Activated CD8-positive, alpha-beta T cell treated with anti-CD3 and anti-CD28 coated beads for 36 hours (primary cell): ENCODE measurements around the gene CEP83. TPM values are rescaled to one million over a fixed set of nuclear protein-coding genes. Genes with fewer than 3 reads are reported as not detected.
A peak's percentile ranks its signal among the peaks of the same experiment; 100 is the strongest.
"Not testable (repeated sequence)": the region's sequence is repeated elsewhere in the genome, so short reads cannot be mapped to it uniquely, and the experiment has no call there.

Source experiments
- ATAC-seq: fragments of 200-7000 bp; cut with Tn5 transposase; one replicate; pipeline ENCODE4 v1.10.0; 2021; ENCODE audit warnings: mild to moderate bottlenecking, moderate library complexity
- CTCF ChIA-PET: fragments of 350-600 bp; sonication (Branson Sonifier 250); formaldehyde crosslinking; loops from one replicate; lab custom pipeline; 2021; ENCODE audit warnings: antibody characterized with exemption; lab: Charles Lee
- POLR2A ChIA-PET: fragments of 350-600 bp; sonication (Branson Sonifier 250); formaldehyde crosslinking; loops from one replicate; lab custom pipeline; 2021; ENCODE audit warnings: antibody characterized with exemption; lab: Charles Lee
- DNase-seq: peaks from one replicate; pipeline ENCODE4 v3.0.0-alpha.2; 2020
- H3K27ac Mint-ChIP-seq: one replicate; pipeline ENCODE4 v1.8.0; 2021; ENCODE audit warnings: mild to moderate bottlenecking, mixed read lengths
- H3K27me3 Mint-ChIP-seq: one replicate; pipeline ENCODE4 v1.8.0; 2021; ENCODE audit warnings: mixed read lengths
- H3K36me3 Mint-ChIP-seq: one replicate; pipeline ENCODE4 v1.8.0; 2021; ENCODE audit warnings: low read depth, mixed read lengths
- H3K4me1 Mint-ChIP-seq: one replicate; pipeline ENCODE4 v1.8.0; 2021; ENCODE audit warnings: low read depth, mixed read lengths
- H3K4me3 Mint-ChIP-seq: one replicate; pipeline ENCODE4 v1.8.0; 2021; ENCODE audit warnings: mild to moderate bottlenecking, moderate library complexity, mixed read lengths
- H3K9me3 Mint-ChIP-seq: one replicate; pipeline ENCODE4 v1.8.0; 2021; ENCODE audit warnings: mixed read lengths
- intact Hi-C: fragments of 100-400 bp; cut with micrococcal nuclease; formaldehyde crosslinking; loops from one replicate; pipeline ENCODE4 v1.10.0; 2022
- total RNA-seq, 2 experiments: library from RNA; stranded (reverse); gene quantifications; one replicate each; pipeline ENCODE4 v1.2.3, GENCODE V29; 2021
- TF ChIP-seq, protein P1 (sequence below): fragments of 200-600 bp; IDR thresholded peaks from one replicate; pipeline ENCODE4 v1.8.0; 2022; ENCODE audit warnings: antibody characterized with exemption, mild to moderate bottlenecking

The CEP83 gene
- total RNA-seq, 2 experiments from 2014 or later = 23.5 to 26.5 TPM

GRCh38 chr12:94429191-94429590 lies 30.5 kb downstream of the CEP83 start:
- intact Hi-C loops = no loop called here
- no peak overlapping the region for H3K27ac Mint-ChIP-seq
- CTCF ChIA-PET = interaction anchor here (1.2 to 1.3 kb wide), 2 partner anchors 25 to 295 kb away, joined by 3 to 5 read pairs; no protein-coding TSS in a partner anchor
- H3K36me3 Mint-ChIP-seq = peaks cover 65% of the 10 kb centered on the region
- no peaks in the 10 kb centered on the region for H3K27me3 Mint-ChIP-seq
- peaks cover 35% of the 10 kb centered on the region for H3K9me3 Mint-ChIP-seq
- POLR2A ChIA-PET = interaction anchor here (0.6 kb wide), 1 partner anchor 122 kb away, joined by 3 read pairs; no protein-coding TSS in a partner anchor
- DNase-seq (no peak), ATAC-seq (no peak)
- H3K4me1 Mint-ChIP-seq = peaks cover 31% of the 10 kb centered on the region
- H3K4me3 Mint-ChIP-seq = no peak overlapping the region
- TF ChIP-seq, protein P1, sequence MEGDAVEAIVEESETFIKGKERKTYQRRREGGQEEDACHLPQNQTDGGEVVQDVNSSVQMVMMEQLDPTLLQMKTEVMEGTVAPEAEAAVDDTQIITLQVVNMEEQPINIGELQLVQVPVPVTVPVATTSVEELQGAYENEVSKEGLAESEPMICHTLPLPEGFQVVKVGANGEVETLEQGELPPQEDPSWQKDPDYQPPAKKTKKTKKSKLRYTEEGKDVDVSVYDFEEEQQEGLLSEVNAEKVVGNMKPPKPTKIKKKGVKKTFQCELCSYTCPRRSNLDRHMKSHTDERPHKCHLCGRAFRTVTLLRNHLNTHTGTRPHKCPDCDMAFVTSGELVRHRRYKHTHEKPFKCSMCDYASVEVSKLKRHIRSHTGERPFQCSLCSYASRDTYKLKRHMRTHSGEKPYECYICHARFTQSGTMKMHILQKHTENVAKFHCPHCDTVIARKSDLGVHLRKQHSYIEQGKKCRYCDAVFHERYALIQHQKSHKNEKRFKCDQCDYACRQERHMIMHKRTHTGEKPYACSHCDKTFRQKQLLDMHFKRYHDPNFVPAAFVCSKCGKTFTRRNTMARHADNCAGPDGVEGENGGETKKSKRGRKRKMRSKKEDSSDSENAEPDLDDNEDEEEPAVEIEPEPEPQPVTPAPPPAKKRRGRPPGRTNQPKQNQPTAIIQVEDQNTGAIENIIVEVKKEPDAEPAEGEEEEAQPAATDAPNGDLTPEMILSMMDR = no peak

DNA sequence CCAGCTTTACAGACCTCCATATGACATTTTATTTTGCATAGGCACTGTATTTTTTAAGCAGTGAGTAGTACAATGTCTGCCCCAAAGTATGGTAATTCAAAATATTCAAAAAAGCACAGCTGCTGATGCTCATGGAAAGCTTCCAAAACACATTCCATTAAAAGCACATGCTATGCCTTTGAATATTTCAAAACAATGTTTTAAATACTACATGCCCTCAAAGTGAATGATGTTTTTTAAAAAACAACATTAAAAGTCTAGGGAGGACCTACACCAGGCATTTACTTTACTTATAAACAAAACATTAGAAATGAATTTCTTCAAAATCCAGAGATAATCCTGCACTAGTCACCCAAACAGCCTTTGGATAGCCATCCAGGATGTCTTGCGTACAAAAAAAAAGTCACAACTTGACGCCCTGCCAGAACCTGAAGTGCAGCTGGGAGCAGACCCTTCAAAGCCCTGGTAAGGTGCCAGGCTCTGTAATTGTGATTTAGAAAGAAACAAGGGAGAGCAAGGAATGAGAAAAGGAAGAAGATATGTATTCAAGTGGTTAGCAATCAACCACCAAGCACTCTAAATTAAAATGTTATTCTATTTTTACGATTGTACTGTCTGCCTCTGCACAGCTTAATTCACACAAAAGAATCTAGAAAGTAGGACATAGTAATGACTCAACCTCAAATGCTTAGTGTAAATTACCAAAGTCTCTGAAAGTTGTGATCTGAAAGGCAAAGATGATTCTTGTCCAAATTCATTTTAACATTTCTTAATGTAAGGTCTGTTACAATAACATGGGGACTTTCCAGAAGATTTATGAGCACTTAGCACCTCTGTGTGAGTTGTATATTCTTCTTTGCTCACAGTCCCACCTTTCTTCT lies 31.9 kb downstream of the CEP83 start:
- peaks cover 62% of the 10 kb centered on the region for H3K36me3 Mint-ChIP-seq
- intact Hi-C loops = no loop called here
- no peaks in the 10 kb centered on the region for H3K27me3 Mint-ChIP-seq
- TF ChIP-seq, protein P1 = no peak
- H3K4me3 Mint-ChIP-seq = no peak overlapping the region
- peak overlapping the region; percentile 77 for H3K27ac Mint-ChIP-seq
- CTCF ChIA-PET = interaction anchor here (0.6 kb wide), 1 partner anchor 24 kb away, joined by 4 read pairs; no protein-coding TSS in a partner anchor
- H3K9me3 Mint-ChIP-seq = peaks cover 44% of the 10 kb centered on the region
- POLR2A ChIA-PET = interaction anchor here (0.6 kb wide), 1 partner anchor 922 kb away, joined by 3 read pairs; no protein-coding TSS in a partner anchor
- ATAC-seq (peak; percentile 79), DNase-seq (no peak)
- peaks cover 28% of the 10 kb centered on the region for H3K4me1 Mint-ChIP-seq

- H3K27ac Mint-ChIP-seq = no peak overlapping the region
Measured at GRCh38 chr12:94426049-94426448, 33.6 kb downstream of the CEP83 start.

GRCh38 chr12:94424830-94425229 lies 34.8 kb downstream of the CEP83 start:
- CTCF ChIA-PET, DNase-seq, ATAC-seq, H3K27me3 Mint-ChIP-seq, H3K27ac Mint-ChIP-seq, intact Hi-C loops, H3K4me3 Mint-ChIP-seq, POLR2A ChIA-PET: not testable (repeated sequence)
- Mint-ChIP-seq H3K36me3 (peaks cover 59% of the 10 kb centered on the region), H3K4me1 (peaks cover 19% of the 10 kb centered on the region), H3K9me3 (peaks cover 38% of the 10 kb centered on the region)

More at GRCh38 chr12:94426049-94426448, 33.6 kb downstream of the CEP83 start:
- Mint-ChIP-seq H3K4me1 (peaks cover 27% of the 10 kb centered on the region), H3K9me3 (peaks cover 48% of the 10 kb centered on the region), H3K36me3 (peaks cover 66% of the 10 kb centered on the region), H3K4me3 (no peak overlapping the region), H3K27me3 (no peaks in the 10 kb centered on the region)
- CTCF ChIA-PET = no interaction called here
- POLR2A ChIA-PET = interaction anchor here (0.6 kb wide), 1 partner anchor 605 kb away, joined by 3 read pairs; no protein-coding TSS in a partner anchor
- TF ChIP-seq, protein P1 = no peak
- intact Hi-C loops = no loop called here
- DNase-seq (no peak), ATAC-seq (no peak)

GRCh38 chr12:94421868-94422740 lies 37.6 kb downstream of the CEP83 start:
- Mint-ChIP-seq H3K27ac (no peak overlapping the region), H3K36me3 (peaks cover 62% of the 10 kb centered on the region), H3K4me3 (no peak overlapping the region), H3K4me1 (no peaks in the 10 kb centered on the region), H3K27me3 (no peaks in the 10 kb centered on the region), H3K9me3 (peaks cover 49% of the 10 kb centered on the region)
- TF ChIP-seq, protein P1 = no peak
- intact Hi-C loops = no loop called here
- DNase-seq (no peak), ATAC-seq (no peak)
- ChIA-PET POLR2A (interaction anchor here (1.0 kb wide), 1 partner anchor 16 kb away, joined by 3 read pairs; no protein-coding TSS in a partner anchor), CTCF (no interaction called here)
